ENCODE data around the gene PHF14. TPM values are rescaled to one million over a fixed set of nuclear protein-coding genes. Genes with fewer than 3 reads are reported as not detected.
A peak's percentile ranks its signal among the peaks of the same experiment; 100 is the strongest.

PHF14 gene
- total RNA-seq, 1 donor from 2014 or later: 72.1 TPM

GRCh38 chr7:11193888-11194287 lies 220.2 kb downstream of the PHF14 start:
- Mint-ChIP-seq H3K4me3 (peak overlapping the region; percentile 61), H3K27ac (peak overlapping the region; percentile 75), H3K27me3 (ENCODE audit: low read depth) (no peaks in the 10 kb centered on the region), H3K36me3 (no peaks in the 10 kb centered on the region), H3K4me1 (peaks cover 38% of the 10 kb centered on the region), H3K9me3 (no peaks in the 10 kb centered on the region)
- no peak for DNase-seq (ENCODE audit: low spot score in 2 of 2, unreplicated experiment in 2 of 2)
- no peak for TF ChIP-seq CTCF (IDR thresholded peaks at IDR 0.05; ENCODE audit: unreplicated experiment)

GRCh38 chr7:11194492-11194891 lies 220.8 kb downstream of the PHF14 start:
- H3K4me3 Mint-ChIP-seq: no peak overlapping the region
- TF ChIP-seq CTCF (IDR thresholded peaks at IDR 0.05; ENCODE audit: unreplicated experiment): no peak
- no peak for DNase-seq (ENCODE audit: low spot score in 2 of 2, unreplicated experiment in 2 of 2)
- H3K9me3 Mint-ChIP-seq: no peaks in the 10 kb centered on the region
- H3K27me3 Mint-ChIP-seq (ENCODE audit: low read depth): no peaks in the 10 kb centered on the region
- H3K4me1 Mint-ChIP-seq: peaks cover 36% of the 10 kb centered on the region
- H3K27ac Mint-ChIP-seq: no peak overlapping the region
- no peaks in the 10 kb centered on the region for H3K36me3 Mint-ChIP-seq

- Mint-ChIP-seq H3K27ac (no peak overlapping the region), H3K27me3 (ENCODE audit: low read depth) (no peaks in the 10 kb centered on the region), H3K9me3 (no peaks in the 10 kb centered on the region), H3K4me3 (no peak overlapping the region), H3K4me1 (peaks cover 35% of the 10 kb centered on the region), H3K36me3 (no peaks in the 10 kb centered on the region)
- DNase-seq (ENCODE audit: low spot score in 2 of 2, unreplicated experiment in 2 of 2): no peak
- TF ChIP-seq CTCF (IDR thresholded peaks at IDR 0.05; ENCODE audit: unreplicated experiment): no peak
Measured at GRCh38 chr7:11195502-11195901, 221.8 kb downstream of the PHF14 start.

- Mint-ChIP-seq H3K36me3 (no peaks in the 10 kb centered on the region), H3K9me3 (no peaks in the 10 kb centered on the region), H3K27me3 (ENCODE audit: low read depth) (no peaks in the 10 kb centered on the region), H3K27ac (no peak overlapping the region), H3K4me1 (peaks cover 29% of the 10 kb centered on the region), H3K4me3 (no peak overlapping the region)
- DNase-seq (ENCODE audit: low spot score in 2 of 2, unreplicated experiment in 2 of 2): no peak
- TF ChIP-seq CTCF (IDR thresholded peaks at IDR 0.05; ENCODE audit: unreplicated experiment): no peak
Measured at GRCh38 chr7:11196143-11196542, 222.5 kb downstream of the PHF14 start.

- TF ChIP-seq CTCF (IDR thresholded peaks at IDR 0.05; ENCODE audit: unreplicated experiment): no peak
- DNase-seq (ENCODE audit: low spot score in 2 of 2, unreplicated experiment in 2 of 2): no peak
- H3K4me1 Mint-ChIP-seq: peaks cover 29% of the 10 kb centered on the region
- no peak overlapping the region for H3K4me3 Mint-ChIP-seq
- no peaks in the 10 kb centered on the region for H3K9me3 Mint-ChIP-seq
- H3K36me3 Mint-ChIP-seq: no peaks in the 10 kb centered on the region
- H3K27ac Mint-ChIP-seq: no peak overlapping the region
- no peaks in the 10 kb centered on the region for H3K27me3 Mint-ChIP-seq (ENCODE audit: low read depth)
Measured at GRCh38 chr7:11203224-11203623, 229.6 kb downstream of the PHF14 start.

GRCh38 chr7:11203683-11204082 lies 230.0 kb downstream of the PHF14 start:
- no peak for TF ChIP-seq CTCF (IDR thresholded peaks at IDR 0.05; ENCODE audit: unreplicated experiment)
- Mint-ChIP-seq H3K4me1 (peaks cover 29% of the 10 kb centered on the region), H3K36me3 (no peaks in the 10 kb centered on the region), H3K27me3 (ENCODE audit: low read depth) (no peaks in the 10 kb centered on the region), H3K4me3 (no peak overlapping the region), H3K9me3 (no peaks in the 10 kb centered on the region), H3K27ac (no peak overlapping the region)
- no peak for DNase-seq (ENCODE audit: low spot score in 2 of 2, unreplicated experiment in 2 of 2)

Data from mesothelial cell of epicardium (in vitro differentiated cells).